Loucy (cell line): ENCODE measurements around the gene ARHGEF10L.

Experiments used
- EZH2phosphoT487 ChIP-seq: fragments of 200-600 bp; IDR thresholded peaks from 2 replicates; pipeline ENCODE4 v1.6.1; 2018; ENCODE audit warnings: antibody characterized with exemption, mild to moderate bottlenecking, moderate library complexity, borderline replicate concordance
- TF ChIP-seq, protein P1 (sequence below): fragments of 200-600 bp; sonication (generic); conservative IDR thresholded peaks from 2 replicates; pipeline ENCODE4 v1.5.1; 2014; ENCODE audit warnings: mild to moderate bottlenecking, antibody characterized with exemption, low read length

DNA sequence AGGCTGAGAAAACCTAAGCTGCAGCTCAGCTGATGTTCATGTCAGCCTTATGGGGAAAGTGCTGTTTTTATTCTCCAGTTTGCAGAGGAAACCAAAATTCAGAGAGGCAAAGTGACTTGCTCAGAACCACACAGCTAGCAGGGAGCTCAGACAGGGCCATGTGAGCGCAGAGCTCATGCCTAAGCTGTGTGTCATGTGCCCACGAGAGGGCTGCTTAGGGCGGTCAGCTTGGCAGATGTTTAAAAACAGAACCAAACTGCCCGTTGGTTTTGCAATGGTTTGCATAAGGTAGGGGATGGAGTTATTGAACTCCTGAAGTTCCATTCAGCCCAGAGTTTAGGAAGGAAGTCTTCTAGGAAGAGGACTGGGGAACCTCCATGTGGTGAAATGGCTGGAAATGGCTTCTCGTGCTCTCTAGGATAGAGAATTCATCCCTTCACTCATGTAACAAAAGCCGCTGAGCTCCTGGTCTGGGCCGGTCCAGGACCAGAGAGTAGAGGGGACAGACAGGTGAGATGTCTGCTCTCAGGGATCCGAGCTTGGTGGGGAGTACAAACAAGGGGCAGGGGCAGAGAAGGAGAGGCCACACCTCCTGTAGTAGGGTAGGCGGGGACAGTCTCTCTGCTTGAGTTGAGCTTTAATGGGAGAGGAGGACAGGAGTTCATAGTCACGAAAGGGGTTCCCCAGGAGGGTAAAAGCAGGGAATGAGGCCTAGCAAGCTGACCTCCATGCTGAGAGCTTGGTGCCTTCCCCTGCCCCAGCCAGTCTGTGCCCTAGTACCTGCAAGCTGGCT lies 46.9 kb downstream of the ARHGEF10L start:
- TF ChIP-seq, protein P1, sequence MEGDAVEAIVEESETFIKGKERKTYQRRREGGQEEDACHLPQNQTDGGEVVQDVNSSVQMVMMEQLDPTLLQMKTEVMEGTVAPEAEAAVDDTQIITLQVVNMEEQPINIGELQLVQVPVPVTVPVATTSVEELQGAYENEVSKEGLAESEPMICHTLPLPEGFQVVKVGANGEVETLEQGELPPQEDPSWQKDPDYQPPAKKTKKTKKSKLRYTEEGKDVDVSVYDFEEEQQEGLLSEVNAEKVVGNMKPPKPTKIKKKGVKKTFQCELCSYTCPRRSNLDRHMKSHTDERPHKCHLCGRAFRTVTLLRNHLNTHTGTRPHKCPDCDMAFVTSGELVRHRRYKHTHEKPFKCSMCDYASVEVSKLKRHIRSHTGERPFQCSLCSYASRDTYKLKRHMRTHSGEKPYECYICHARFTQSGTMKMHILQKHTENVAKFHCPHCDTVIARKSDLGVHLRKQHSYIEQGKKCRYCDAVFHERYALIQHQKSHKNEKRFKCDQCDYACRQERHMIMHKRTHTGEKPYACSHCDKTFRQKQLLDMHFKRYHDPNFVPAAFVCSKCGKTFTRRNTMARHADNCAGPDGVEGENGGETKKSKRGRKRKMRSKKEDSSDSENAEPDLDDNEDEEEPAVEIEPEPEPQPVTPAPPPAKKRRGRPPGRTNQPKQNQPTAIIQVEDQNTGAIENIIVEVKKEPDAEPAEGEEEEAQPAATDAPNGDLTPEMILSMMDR, result no peak
- no peak for TF ChIP-seq EZH2phosphoT487
